ENCODE measurements around the gene SLC34A3. TPM values are rescaled to one million over a fixed set of nuclear protein-coding genes. Genes with fewer than 3 reads are reported as not detected.

Gene SLC34A3
- total RNA-seq, 1 experiment from 2014 or later = 0.03 TPM

- H3K36me3 ChIP-seq (replicated peaks; ENCODE audit: control insufficient read depth, insufficient read depth, low read length) = no peaks in the 10 kb centered on the region
- DNase-seq = no peak
- no peak overlapping the region for H3K4me3 ChIP-seq (ENCODE audit: insufficient read depth, low read depth, low read length)
- no peaks in the 10 kb centered on the region for H3K27me3 ChIP-seq (ENCODE audit: control insufficient read depth, insufficient read depth, low read length)
Observed at GRCh38 chr9:137228506-137228967, 2.2 kb upstream of the SLC34A3 start.

GRCh38 chr9:137228968-137229896, 1.5 kb upstream of the SLC34A3 start:
- Histone ChIP-seq H3K36me3 (replicated peaks; ENCODE audit: control insufficient read depth, insufficient read depth, low read length) (no peaks in the 10 kb centered on the region), H3K4me3 (ENCODE audit: insufficient read depth, low read depth, low read length) (no peak overlapping the region), H3K27me3 (ENCODE audit: control insufficient read depth, insufficient read depth, low read length) (no peaks in the 10 kb centered on the region)
- DNase-seq = no peak

- Histone ChIP-seq H3K36me3 (replicated peaks; ENCODE audit: control insufficient read depth, insufficient read depth, low read length) (no peaks in the 10 kb centered on the region), H3K4me3 (ENCODE audit: insufficient read depth, low read depth, low read length) (no peak overlapping the region), H3K27me3 (ENCODE audit: control insufficient read depth, insufficient read depth, low read length) (no peaks in the 10 kb centered on the region)
- no peak for DNase-seq
Observed at GRCh38 chr9:137229903-137230704, 597 bp upstream of the SLC34A3 start.

- H3K36me3 ChIP-seq (replicated peaks; ENCODE audit: control insufficient read depth, insufficient read depth, low read length) = no peaks in the 10 kb centered on the region
- no peak for DNase-seq
- H3K27me3 ChIP-seq (ENCODE audit: control insufficient read depth, insufficient read depth, low read length) = no peaks in the 10 kb centered on the region
- no peak overlapping the region for H3K4me3 ChIP-seq (ENCODE audit: insufficient read depth, low read depth, low read length)
Observed at GRCh38 chr9:137231372-137232039, 805 bp downstream of the SLC34A3 start.

GRCh38 chr9:137232101-137232500, 1.4 kb downstream of the SLC34A3 start:
- no peaks in the 10 kb centered on the region for H3K36me3 ChIP-seq (replicated peaks; ENCODE audit: control insufficient read depth, insufficient read depth, low read length)
- no peak for DNase-seq
- no peaks in the 10 kb centered on the region for H3K27me3 ChIP-seq (ENCODE audit: control insufficient read depth, insufficient read depth, low read length)
- no peak overlapping the region for H3K4me3 ChIP-seq (ENCODE audit: insufficient read depth, low read depth, low read length)

- no peaks in the 10 kb centered on the region for H3K36me3 ChIP-seq (replicated peaks; ENCODE audit: control insufficient read depth, insufficient read depth, low read length)
- no peak for DNase-seq
- no peaks in the 10 kb centered on the region for H3K27me3 ChIP-seq (ENCODE audit: control insufficient read depth, insufficient read depth, low read length)
- H3K4me3 ChIP-seq (ENCODE audit: insufficient read depth, low read depth, low read length) = no peak overlapping the region
Observed at GRCh38 chr9:137232510-137232909, 1.8 kb downstream of the SLC34A3 start.

- no peak for DNase-seq
- no peaks in the 10 kb centered on the region for H3K27me3 ChIP-seq (ENCODE audit: control insufficient read depth, insufficient read depth, low read length)
- no peak overlapping the region for H3K4me3 ChIP-seq (ENCODE audit: insufficient read depth, low read depth, low read length)
- no peaks in the 10 kb centered on the region for H3K36me3 ChIP-seq (replicated peaks; ENCODE audit: control insufficient read depth, insufficient read depth, low read length)
Observed at GRCh38 chr9:137233143-137233980, 2.7 kb downstream of the SLC34A3 start.

GRCh38 chr9:137234055-137234697, 3.5 kb downstream of the SLC34A3 start:
- Histone ChIP-seq H3K4me3 (ENCODE audit: insufficient read depth, low read depth, low read length) (no peak overlapping the region), H3K27me3 (ENCODE audit: control insufficient read depth, insufficient read depth, low read length) (no peaks in the 10 kb centered on the region), H3K36me3 (replicated peaks; ENCODE audit: control insufficient read depth, insufficient read depth, low read length) (no peaks in the 10 kb centered on the region)
- no peak for DNase-seq

- H3K36me3 ChIP-seq (replicated peaks; ENCODE audit: control insufficient read depth, insufficient read depth, low read length) = no peaks in the 10 kb centered on the region
- DNase-seq = no peak
- H3K27me3 ChIP-seq (ENCODE audit: control insufficient read depth, insufficient read depth, low read length) = no peaks in the 10 kb centered on the region
- H3K4me3 ChIP-seq (ENCODE audit: insufficient read depth, low read depth, low read length) = no peak overlapping the region
Observed at GRCh38 chr9:137234758-137235423, 4.2 kb downstream of the SLC34A3 start.

GRCh38 chr9:137235424-137236237, 4.9 kb downstream of the SLC34A3 start:
- peak; percentile 89 for DNase-seq
- Histone ChIP-seq H3K36me3 (replicated peaks; ENCODE audit: control insufficient read depth, insufficient read depth, low read length) (no peaks in the 10 kb centered on the region), H3K27me3 (ENCODE audit: control insufficient read depth, insufficient read depth, low read length) (no peaks in the 10 kb centered on the region), H3K4me3 (ENCODE audit: insufficient read depth, low read depth, low read length) (no peak overlapping the region)

GRCh38 chr9:137236238-137236935, 5.7 kb downstream of the SLC34A3 start:
- Histone ChIP-seq H3K36me3 (replicated peaks; ENCODE audit: control insufficient read depth, insufficient read depth, low read length) (no peaks in the 10 kb centered on the region), H3K4me3 (ENCODE audit: insufficient read depth, low read depth, low read length) (no peak overlapping the region; the same call in 1 of the 2 replicates), H3K27me3 (ENCODE audit: control insufficient read depth, insufficient read depth, low read length) (no peaks in the 10 kb centered on the region)
- DNase-seq = peak; percentile 100

- DNase-seq = no peak
- peaks cover 1% of the 10 kb centered on the region for H3K36me3 ChIP-seq (replicated peaks; ENCODE audit: control insufficient read depth, insufficient read depth, low read length)
- no peaks in the 10 kb centered on the region for H3K27me3 ChIP-seq (ENCODE audit: control insufficient read depth, insufficient read depth, low read length)
- H3K4me3 ChIP-seq (ENCODE audit: insufficient read depth, low read depth, low read length) = no peak overlapping the region; the same call in 1 of the 2 replicates
Observed at GRCh38 chr9:137236936-137237421, 6.3 kb downstream of the SLC34A3 start.
